GM23248 (cell line): ENCODE data around the gene HIVEP3. TPM values are rescaled to one million over a fixed set of nuclear protein-coding genes. Genes with fewer than 3 reads are reported as not detected.

ENCODE experiments used
- DNase-seq: peaks from one replicate; pipeline ENCODE4 v3.0.0-alpha.2; 2015
- H2AFZ ChIP-seq: fragments of 200-600 bp; sonication (generic); 2 replicates; pipeline ENCODE4 v1.6.1; 2016; ENCODE audit warnings: antibody characterized with exemption
- H3F3A ChIP-seq: fragments of 200-600 bp; sonication (generic); 2 replicates; pipeline ENCODE4 v1.6.1; 2016; ENCODE audit warnings: mild to moderate bottlenecking, antibody characterized with exemption, mixed run types; ENCODE audit not compliant: insufficient read depth
- H3K27ac ChIP-seq: fragments of 200-600 bp; sonication (generic); 2 replicates; pipeline ENCODE4 v1.5.1; 2016; ENCODE audit warnings: mild to moderate bottlenecking
- H3K27me3 ChIP-seq: fragments of 200-600 bp; sonication (generic); replicated peaks from 2 replicates; pipeline ENCODE4 v1.6.1; 2016; ENCODE audit warnings: mild to moderate bottlenecking; ENCODE audit not compliant: insufficient read depth
- H3K36me3 ChIP-seq: fragments of 200-600 bp; sonication (generic); 2 replicates; pipeline ENCODE4 v1.6.1; 2016; ENCODE audit warnings: low read depth, mild to moderate bottlenecking
- H3K4me1 ChIP-seq: fragments of 200-600 bp; sonication (generic); 2 replicates; pipeline ENCODE4 v1.6.1; 2016; ENCODE audit warnings: mild to moderate bottlenecking; ENCODE audit not compliant: insufficient read depth
- H3K4me2 ChIP-seq: fragments of 200-600 bp; sonication (generic); one replicate; pipeline ENCODE4 v1.6.1; 2016; ENCODE audit warnings: mild to moderate bottlenecking; ENCODE audit not compliant: unreplicated experiment
- H3K4me3 ChIP-seq: fragments of 200-600 bp; sonication (generic); 2 replicates; pipeline ENCODE4 v1.5.1; 2016; ENCODE audit warnings: mild to moderate bottlenecking
- H3K79me2 ChIP-seq: fragments of 200-600 bp; sonication (generic); 2 replicates; pipeline ENCODE4 v1.6.1; 2016; ENCODE audit warnings: mild to moderate bottlenecking; ENCODE audit not compliant: insufficient read depth
- H3K9ac ChIP-seq: fragments of 200-600 bp; sonication (generic); 2 replicates; pipeline ENCODE4 v1.6.1; 2016; ENCODE audit warnings: mild to moderate bottlenecking
- H3K9me2 ChIP-seq: fragments of 200-600 bp; sonication (generic); 2 replicates; pipeline ENCODE4 v1.6.1; 2016; ENCODE audit warnings: mixed run types, mild to moderate bottlenecking, moderate library complexity; ENCODE audit not compliant: insufficient read depth
- H3K9me3 ChIP-seq: fragments of 200-600 bp; sonication (generic); one replicate; pipeline ENCODE4 v1.6.1; 2017; ENCODE audit warnings: low read depth
- H4K20me1 ChIP-seq: fragments of 200-600 bp; sonication (generic); 2 replicates; pipeline ENCODE4 v1.6.0; 2016; ENCODE audit not compliant: insufficient read depth
- EZH2 ChIP-seq: fragments of 200-600 bp; sonication (generic); IDR thresholded peaks from 2 replicates; pipeline ENCODE4 v1.6.1; 2018; ENCODE audit warnings: antibody characterized with exemption, mild to moderate bottlenecking; ENCODE audit not compliant: insufficient read depth, poor library complexity, severe bottlenecking
- EZH2phosphoT487 ChIP-seq: fragments of 200-600 bp; sonication (generic); IDR thresholded peaks from 2 replicates; pipeline ENCODE4 v1.6.1; 2018; ENCODE audit warnings: antibody characterized with exemption, moderate library complexity, mild to moderate bottlenecking, low read depth; ENCODE audit not compliant: insufficient read depth
- WGBS, 2 experiments: methylation state at CpG; one replicate each; pipeline ENCODE4 v1.1.6; 2015 to 2017; ENCODE audit warnings: low lambda C conversion rate in 2 of 2, low coverage in 1 of 2; ENCODE audit errors: missing lambda C conversion rate in 2 of 2; 5-methylcytosine and 5-hydroxymethylcytosine counted together
- in situ Hi-C: fragments of 300-500 bp; cut with MboI; formaldehyde crosslinking; loops from 2 replicates; pipeline ENCODE4 v1.15.0; 2020
- polyA plus RNA-seq: library from polyadenylated mRNA; unstranded; fragments of >200 nt; fragmentation: Nextera tagmentation; extraction: Ambion mirVana; gene quantifications from 2 replicates; pipeline ENCODE4 v1.2.1, GENCODE V29; 2016
- total RNA-seq: library from RNA; depleted of rRNA; stranded (reverse); fragments of >200 nt; shearing (Covaris generic); gene quantifications from 2 replicates; pipeline ENCODE4 v1.2.3, GENCODE V29; 2014

HIVEP3 gene
- total and polyA plus RNA-seq, 2 experiments from 2014 or later = 1.7 to 7.2 TPM

- 49 to 57% methylated on average over 3 of the region's 3 CpGs for WGBS, 2 experiments
- TF ChIP-seq EZH2 (no peak), EZH2phosphoT487 (no peak)
- peaks cover 12% of the 10 kb centered on the region for H3F3A ChIP-seq
- H3K9me3 ChIP-seq = no peaks in the 10 kb centered on the region
- H3K4me2 ChIP-seq = no peak overlapping the region
- H2AFZ ChIP-seq = no peak overlapping the region
- peaks cover 23% of the 10 kb centered on the region for H3K4me1 ChIP-seq
- no peaks in the 10 kb centered on the region for H3K79me2 ChIP-seq
- H3K9me2 ChIP-seq = no peaks in the 10 kb centered on the region
- H3K36me3 ChIP-seq = no peaks in the 10 kb centered on the region
- H3K4me3 ChIP-seq = no peak overlapping the region
- in situ Hi-C loops = no loop called here
- no peak overlapping the region for H3K27ac ChIP-seq
- no peak overlapping the region for H3K9ac ChIP-seq
- H4K20me1 ChIP-seq = no peaks in the 10 kb centered on the region
- DNase-seq = no peak
- H3K27me3 ChIP-seq = no peaks in the 10 kb centered on the region
Observed at GRCh38 chr1:41809692-41810091, 109.0 kb downstream of the HIVEP3 start.

GRCh38 chr1:41807390-41807789 lies 111.3 kb downstream of the HIVEP3 start:
- TF ChIP-seq EZH2 = no peak
- TF ChIP-seq EZH2phosphoT487 = no peak
- Histone ChIP-seq H2AFZ (no peak overlapping the region), H3K9ac (no peak overlapping the region), H3K36me3 (no peaks in the 10 kb centered on the region), H3K27me3 (no peaks in the 10 kb centered on the region), H3K4me1 (peaks cover 20% of the 10 kb centered on the region), H3K79me2 (no peaks in the 10 kb centered on the region), H4K20me1 (no peaks in the 10 kb centered on the region), H3K9me2 (no peaks in the 10 kb centered on the region), H3F3A (peaks cover 12% of the 10 kb centered on the region), H3K9me3 (no peaks in the 10 kb centered on the region), H3K4me2 (no peak overlapping the region), H3K4me3 (no peak overlapping the region), H3K27ac (no peak overlapping the region)
- in situ Hi-C loops = no loop called here
- WGBS, 2 experiments = 84 to 90% methylated on average over 6 of the region's 6 CpGs
- no peak for DNase-seq

- no peak overlapping the region for H3K4me2 ChIP-seq
- H3K9me2 ChIP-seq = no peaks in the 10 kb centered on the region
- H4K20me1 ChIP-seq = no peaks in the 10 kb centered on the region
- H3K27me3 ChIP-seq = no peaks in the 10 kb centered on the region
- no peak overlapping the region for H3K4me3 ChIP-seq
- H3K27ac ChIP-seq = no peak overlapping the region
- WGBS, 2 experiments = 89 to 90% methylated on average over 17 of the region's 17 CpGs
- TF ChIP-seq EZH2 (no peak), EZH2phosphoT487 (no peak)
- H3K9ac ChIP-seq = no peak overlapping the region
- H3K4me1 ChIP-seq = peaks cover 12% of the 10 kb centered on the region
- no peaks in the 10 kb centered on the region for H3K79me2 ChIP-seq
- no peak for DNase-seq
- in situ Hi-C loops = no loop called here
- no peaks in the 10 kb centered on the region for H3K36me3 ChIP-seq
- no peak overlapping the region for H2AFZ ChIP-seq
- H3K9me3 ChIP-seq = no peaks in the 10 kb centered on the region
- H3F3A ChIP-seq = peaks cover 4% of the 10 kb centered on the region; the same call in 1 of the 2 replicates
Observed at GRCh38 chr1:41806472-41807155, 112.1 kb downstream of the HIVEP3 start.

- Histone ChIP-seq H3K79me2 (no peaks in the 10 kb centered on the region), H3K9me3 (no peaks in the 10 kb centered on the region), H4K20me1 (no peaks in the 10 kb centered on the region), H3K27me3 (no peaks in the 10 kb centered on the region), H3K4me1 (0 out of 2 replicates have a peak, but pooled peaks cover 6% of the 10 kb centered on the region), H2AFZ (no peak overlapping the region), H3K4me2 (no peak overlapping the region), H3K36me3 (no peaks in the 10 kb centered on the region), H3K4me3 (no peak overlapping the region), H3K9me2 (no peaks in the 10 kb centered on the region), H3K27ac (no peak overlapping the region), H3K9ac (no peak overlapping the region), H3F3A (no peaks in the 10 kb centered on the region)
- no peak for TF ChIP-seq EZH2
- TF ChIP-seq EZH2phosphoT487 = no peak
- DNase-seq = no peak
- in situ Hi-C loops = no loop called here
- 92 to 94% methylated on average over 8 of the region's 8 CpGs for WGBS, 2 experiments
Observed at GRCh38 chr1:41805771-41806471, 112.8 kb downstream of the HIVEP3 start.
